Measurements from ENCODE around the gene ZRANB2.

- TF ChIP-seq CTCF (IDR thresholded peaks at IDR 0.05) (no peak), EZH2 (IDR thresholded peaks at IDR 0.05; ENCODE audit: borderline replicate concordance, insufficient read depth, low read depth, low read length, poor library complexity, severe bottlenecking) (no peak)
Observed at GRCh38 chr1:71086331-71086730, 5.5 kb upstream of the ZRANB2 start.

Data from B cell (primary cell).